ENCODE measurements around the gene GPHN. TPM values are rescaled to one million over a fixed set of nuclear protein-coding genes. Genes with fewer than 3 reads are reported as not detected.
"Not testable (repeated sequence)": the region's sequence is repeated elsewhere in the genome, so short reads cannot be mapped to it uniquely, and the experiment has no call there.

The GPHN gene
- polyA plus RNA-seq, 2 of the 4 experiments (the other 2 are of a cell fraction), result 12.7 to 15.5 TPM

GRCh38 chr14:66501592-66501991, 6.4 kb upstream of the GPHN start (continued):
- TF ChIP-seq BCL3 (IDR thresholded peaks at IDR 0.05) (no peak), ZSCAN20 (CRISPR knock-in tag; IDR thresholded peaks at IDR 0.05) (no peak), RNF2 (IDR thresholded peaks at IDR 0.05; ENCODE audit: borderline replicate concordance, low read depth) (no peak), CBX8 (IDR thresholded peaks at IDR 0.05) (no peak)

- POLR2A ChIA-PET; H3K4me3 ChIP-seq; H3K9me3 ChIP-seq; DNase-seq (ENCODE audit: low read depth in 1 of 2, low spot score in 1 of 2); FAIRE-seq; H3K4me2 ChIP-seq; H3K4me1 ChIP-seq; ATAC-seq; CTCF ChIA-PET; H3K27ac ChIP-seq: not testable (repeated sequence)
- 81% methylated on average over 5 of the region's 5 CpGs for WGBS (ENCODE audit: missing lambda C conversion rate)
These were observed 5.1 kb upstream of the GPHN start for GRCh38 chr14:66502836-66503235.

GRCh38 chr14:66503532-66503931, 4.4 kb upstream of the GPHN start:
- no peak for FAIRE-seq

More at GRCh38 chr14:66503532-66503931, 4.4 kb upstream of the GPHN start:
- 39% methylated on average over 1 of the region's 1 CpG for whole genome bisulfite sequencing (ENCODE audit: missing lambda C conversion rate)
- DNase-seq (ENCODE audit: low read depth in 1 of 2, low spot score in 1 of 2) (no peak), ATAC-seq (no peak)
- H3K27ac ChIP-seq, result no peak overlapping the region
- peaks cover 6% of the 10 kb centered on the region; the same call in 1 of the 3 replicates for H3K4me1 ChIP-seq
- H3K4me3 ChIP-seq, result no peak overlapping the region
- no peak overlapping the region for H3K4me2 ChIP-seq
- CTCF ChIA-PET, result no interaction called here
- TF ChIP-seq ATOH8 (CRISPR knock-in tag; IDR thresholded peaks at IDR 0.05; ENCODE audit: low read depth) (no peak), HOXB5 (CRISPR knock-in tag; IDR thresholded peaks at IDR 0.05) (no peak), BHLHE40 (IDR thresholded peaks at IDR 0.05; ENCODE audit: low read depth, low read length) (no peak), REST (IDR thresholded peaks at IDR 0.05) (no peak), NPAS2 (CRISPR knock-in tag; IDR thresholded peaks at IDR 0.05; ENCODE audit: borderline replicate concordance) (no peak), HDAC2 (IDR thresholded peaks at IDR 0.05) (no peak), RFX5 (IDR thresholded peaks at IDR 0.05) (no peak), ESRRA (IDR thresholded peaks at IDR 0.05; ENCODE audit: borderline replicate concordance, low read length) (no peak), TFCP2L1 (CRISPR knock-in tag; IDR thresholded peaks at IDR 0.05) (no peak), NFE2L2 (conservative IDR thresholded peaks at IDR 0.05; ENCODE audit: low read length) (no peak), MYC (IDR thresholded peaks at IDR 0.05; ENCODE audit: borderline replicate concordance, low read length) (no peak), POLR2AphosphoS2 (conservative IDR thresholded peaks at IDR 0.05; ENCODE audit: low read length) (no peak), HOXB13 (CRISPR knock-in tag; IDR thresholded peaks at IDR 0.05; ENCODE audit: low read depth) (no peak), GATA3 (IDR thresholded peaks at IDR 0.05; ENCODE audit: borderline replicate concordance) (no peak), ZSCAN20 (CRISPR knock-in tag; IDR thresholded peaks at IDR 0.05) (no peak)
- no peaks in the 10 kb centered on the region for H3K9me3 ChIP-seq
- POLR2A ChIA-PET, result no interaction called here

All from A549 (cell line).